Natural killer cell (primary cell): ENCODE measurements around the gene MRPS5. TPM values are rescaled to one million over a fixed set of nuclear protein-coding genes. Genes with fewer than 3 reads are reported as not detected.

Experiments
- ATAC-seq, 3 donors: fragments of 150-1000 bp in 2 of 3; fragments of 200-7000 bp in 1 of 3; cut with Tn5 transposase; 1 replicate in 1 of 3; 2 replicates in 2 of 3; pipeline ENCODE4 v1.10.0; 2021; ENCODE audit warnings: mild to moderate bottlenecking in 2 of 3, moderate library complexity in 2 of 3
- DNase-seq, 2 donors: peaks; one replicate each; pipeline versions ENCODE4 v3.0.0 to v3.0.0-alpha.2; 2013 to 2021; ENCODE audit warnings: mixed read lengths in 1 of 2
- H3K27ac ChIP-seq: one replicate; pipeline ENCODE4 v1.5.1; 2013; ENCODE audit warnings: mild to moderate bottlenecking, low read length
- H3K27me3 ChIP-seq: one replicate; pipeline ENCODE4 v1.6.1; 2013; ENCODE audit warnings: low read length; ENCODE audit not compliant: control insufficient read depth, insufficient read depth
- H3K36me3 ChIP-seq: one replicate; pipeline ENCODE4 v1.6.1; 2013; ENCODE audit warnings: low read length; ENCODE audit not compliant: control insufficient read depth, insufficient read depth
- H3K4me1 ChIP-seq: one replicate; pipeline ENCODE4 v1.6.1; 2013; ENCODE audit warnings: low read length; ENCODE audit not compliant: control insufficient read depth, insufficient read depth
- H3K4me3 ChIP-seq: one replicate; pipeline ENCODE4 v1.5.1; 2013; ENCODE audit warnings: low read length
- H3K9me3 ChIP-seq: one replicate; pipeline ENCODE4 v1.6.1; 2013; ENCODE audit warnings: low read length; ENCODE audit not compliant: control insufficient read depth, insufficient read depth
- H3K27ac Mint-ChIP-seq, 2 donors: one replicate each; pipeline ENCODE4 v1.8.0; 2022; ENCODE audit warnings: mild to moderate bottlenecking in 2 of 2, mixed read lengths in 2 of 2, moderate library complexity in 1 of 2
- H3K27me3 Mint-ChIP-seq, 2 donors: one replicate each; pipeline ENCODE4 v1.8.0; 2022; ENCODE audit warnings: low read depth in 2 of 2, mixed read lengths in 2 of 2
- H3K36me3 Mint-ChIP-seq: one replicate; pipeline ENCODE4 v1.8.0; 2022; ENCODE audit warnings: mixed read lengths
- H3K4me1 Mint-ChIP-seq, 2 donors: one replicate each; pipeline ENCODE4 v1.8.0; 2022; ENCODE audit warnings: mixed read lengths in 2 of 2
- H3K4me3 Mint-ChIP-seq: one replicate; pipeline ENCODE4 v1.8.0; 2022; ENCODE audit warnings: mild to moderate bottlenecking, moderate library complexity, mixed read lengths
- H3K9me3 Mint-ChIP-seq, 2 donors: one replicate each; pipeline ENCODE4 v1.8.0; 2022; ENCODE audit warnings: mixed read lengths in 2 of 2
- WGBS: methylation state at CpG from one replicate; pipeline ENCODE4 v1.1.7; 2013; ENCODE audit warnings: missing lambda C conversion rate; ENCODE audit not compliant: insufficient coverage; 5-methylcytosine and 5-hydroxymethylcytosine counted together
- intact Hi-C: fragments of 100-400 bp; cut with micrococcal nuclease; formaldehyde crosslinking; loops from one replicate; pipeline ENCODE4 v1.14.2; 2022
- total RNA-seq, 4 donors: library from RNA; stranded (reverse); fragments of 120-200 nt in 1 of 4; gene quantifications; one replicate each; pipeline versions ENCODE4 v1.2.3 to v1.2.4, GENCODE V29; 2013 to 2022
- TF ChIP-seq, protein P1 (sequence below): fragments of 200-600 bp; IDR thresholded peaks from one replicate; pipeline ENCODE4 v1.8.0; 2022; ENCODE audit warnings: antibody characterized with exemption

The MRPS5 gene
- total RNA-seq, 3 donors from 2014 or later (not counting 1 experiment from before 2014, with no cell fraction given): 26.4 to 40.0 (median 29.8) TPM

DNA sequence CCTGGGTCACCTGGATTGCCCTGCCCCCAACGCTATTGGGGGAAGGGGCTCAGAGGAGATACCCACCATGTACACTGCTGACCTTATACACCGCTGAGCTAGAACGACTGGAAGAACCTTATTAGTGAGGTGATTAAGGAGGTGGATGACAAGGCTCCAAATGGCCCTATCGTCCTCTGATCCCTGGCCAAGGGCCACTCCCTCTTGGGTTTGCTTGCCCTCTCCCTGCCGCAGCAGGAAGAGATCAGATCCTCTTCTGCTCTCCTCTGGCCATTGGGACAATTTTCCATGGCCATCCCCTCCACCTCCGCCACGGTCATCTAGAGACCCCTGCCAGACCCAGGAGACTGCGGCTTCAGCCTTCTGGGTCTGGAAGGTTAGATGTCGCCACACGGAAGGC lies 36.8 kb upstream of the MRPS5 start:
- peak overlapping the region; percentile 89 for H3K4me3 Mint-ChIP-seq
- H3K27me3 Mint-ChIP-seq: no peaks in the 10 kb centered on the region

DNA sequence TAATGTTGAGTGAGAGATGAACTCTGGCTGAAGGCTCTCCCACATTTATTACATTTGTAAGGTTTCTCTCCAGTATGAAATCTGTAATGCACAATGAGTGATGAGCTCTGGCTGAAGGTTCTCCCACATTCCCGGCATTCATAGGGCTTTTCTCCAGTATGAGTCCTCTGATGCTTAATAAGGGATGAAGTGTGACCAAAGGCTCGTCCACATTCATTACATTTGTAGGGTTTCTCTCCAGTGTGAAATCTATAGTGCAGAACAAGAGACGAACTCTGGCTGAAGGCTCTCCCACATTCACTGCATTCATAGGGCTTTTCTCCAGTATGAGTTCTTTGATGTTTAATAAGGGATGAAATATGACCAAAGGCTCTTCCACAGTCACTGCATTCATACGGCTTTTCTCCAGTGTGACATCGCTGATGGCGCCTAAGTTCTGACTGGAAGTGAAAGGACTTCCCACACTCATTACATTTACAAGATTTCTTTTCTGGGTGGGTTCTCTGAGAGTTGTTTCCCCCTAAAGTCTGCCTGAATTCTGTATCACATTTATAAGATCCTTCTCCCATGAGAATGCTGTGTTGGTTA lies 27.9 kb upstream of the MRPS5 start:
- ATAC-seq: no peak
- no peaks in the 10 kb centered on the region for H3K27me3 Mint-ChIP-seq
- H3K4me3 ChIP-seq: no peak overlapping the region

More for the DNA sequence above, 36.8 kb upstream of the MRPS5 start:
- 88% methylated on average over 10 of the region's 10 CpGs for WGBS
- H3K36me3 ChIP-seq: peaks cover 11% of the 10 kb centered on the region
- no peaks in the 10 kb centered on the region for H3K9me3 ChIP-seq
- no peak for ATAC-seq
- intact Hi-C loops: no loop called here
- peaks cover 19% of the 10 kb centered on the region for H3K4me1 ChIP-seq
- DNase-seq: no peak
- Mint-ChIP-seq H3K9me3 (no peaks in the 10 kb centered on the region), H3K36me3 (peaks cover 13% of the 10 kb centered on the region), H3K4me1 (peaks cover 4 to 9% of the 10 kb centered on the region in 2 donors), H3K27ac (peak overlapping the region in 1 of 2 donors; percentile 86)
- H3K4me3 ChIP-seq: peak overlapping the region; percentile 90
- H3K27ac ChIP-seq: no peak overlapping the region
- H3K27me3 ChIP-seq: no peaks in the 10 kb centered on the region
- TF ChIP-seq, protein P1, sequence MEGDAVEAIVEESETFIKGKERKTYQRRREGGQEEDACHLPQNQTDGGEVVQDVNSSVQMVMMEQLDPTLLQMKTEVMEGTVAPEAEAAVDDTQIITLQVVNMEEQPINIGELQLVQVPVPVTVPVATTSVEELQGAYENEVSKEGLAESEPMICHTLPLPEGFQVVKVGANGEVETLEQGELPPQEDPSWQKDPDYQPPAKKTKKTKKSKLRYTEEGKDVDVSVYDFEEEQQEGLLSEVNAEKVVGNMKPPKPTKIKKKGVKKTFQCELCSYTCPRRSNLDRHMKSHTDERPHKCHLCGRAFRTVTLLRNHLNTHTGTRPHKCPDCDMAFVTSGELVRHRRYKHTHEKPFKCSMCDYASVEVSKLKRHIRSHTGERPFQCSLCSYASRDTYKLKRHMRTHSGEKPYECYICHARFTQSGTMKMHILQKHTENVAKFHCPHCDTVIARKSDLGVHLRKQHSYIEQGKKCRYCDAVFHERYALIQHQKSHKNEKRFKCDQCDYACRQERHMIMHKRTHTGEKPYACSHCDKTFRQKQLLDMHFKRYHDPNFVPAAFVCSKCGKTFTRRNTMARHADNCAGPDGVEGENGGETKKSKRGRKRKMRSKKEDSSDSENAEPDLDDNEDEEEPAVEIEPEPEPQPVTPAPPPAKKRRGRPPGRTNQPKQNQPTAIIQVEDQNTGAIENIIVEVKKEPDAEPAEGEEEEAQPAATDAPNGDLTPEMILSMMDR: no peak

DNA sequence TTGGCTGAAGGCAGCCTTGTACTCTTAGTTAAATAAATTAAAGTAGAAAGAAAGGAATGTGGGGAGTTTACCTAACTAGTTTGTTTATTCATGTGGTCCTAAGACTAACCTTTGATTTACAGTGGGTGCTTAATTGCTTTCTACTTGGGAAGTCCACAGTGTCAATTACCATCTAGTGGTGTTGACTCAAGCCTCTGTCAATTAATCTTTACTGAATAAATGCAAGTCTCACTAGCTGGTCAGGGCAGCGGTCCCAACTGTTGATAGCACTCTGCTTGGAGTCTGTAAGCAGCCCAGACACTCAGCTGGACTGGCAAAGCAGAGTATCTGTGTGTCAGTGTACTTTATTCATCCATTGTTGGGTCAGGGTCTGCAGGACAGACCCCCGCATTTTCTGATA lies 22.2 kb upstream of the MRPS5 start:
- peaks cover 13 to 25% of the 10 kb centered on the region in 2 donors for H3K9me3 Mint-ChIP-seq
- DNase-seq (no peak), ATAC-seq (no peak)
- no peaks in the 10 kb centered on the region for H3K4me1 Mint-ChIP-seq
- no peaks in the 10 kb centered on the region for H3K36me3 ChIP-seq
- no peaks in the 10 kb centered on the region for H3K27me3 ChIP-seq
- H3K27ac Mint-ChIP-seq: no peak overlapping the region
- no peak overlapping the region for H3K27ac ChIP-seq
- no peak overlapping the region for H3K4me3 Mint-ChIP-seq
- no peak overlapping the region for H3K4me3 ChIP-seq
- intact Hi-C loops: no loop called here
- H3K4me1 ChIP-seq: no peaks in the 10 kb centered on the region
- TF ChIP-seq, protein P1: no peak
- 100% methylated on average over 2 of the region's 2 CpGs for WGBS
- H3K27me3 Mint-ChIP-seq: no peaks in the 10 kb centered on the region
- H3K36me3 Mint-ChIP-seq: peaks cover 45% of the 10 kb centered on the region
- H3K9me3 ChIP-seq: peaks cover 63% of the 10 kb centered on the region

More for the DNA sequence above, 27.9 kb upstream of the MRPS5 start:
- Mint-ChIP-seq H3K27ac (no peak overlapping the region), H3K36me3 (peaks cover 70% of the 10 kb centered on the region), H3K4me1 (no peaks in the 10 kb centered on the region), H3K9me3 (peaks cover 14 to 40% of the 10 kb centered on the region in 2 donors), H3K4me3 (no peak overlapping the region)
- intact Hi-C loops: no loop called here
- Histone ChIP-seq H3K36me3 (peaks cover 29% of the 10 kb centered on the region), H3K4me1 (no peaks in the 10 kb centered on the region), H3K27ac (no peak overlapping the region), H3K27me3 (no peaks in the 10 kb centered on the region), H3K9me3 (peaks cover 69% of the 10 kb centered on the region)
- DNase-seq: no peak
- 96% methylated on average over 3 of the region's 6 CpGs for WGBS
- TF ChIP-seq, protein P1: no peak

DNA sequence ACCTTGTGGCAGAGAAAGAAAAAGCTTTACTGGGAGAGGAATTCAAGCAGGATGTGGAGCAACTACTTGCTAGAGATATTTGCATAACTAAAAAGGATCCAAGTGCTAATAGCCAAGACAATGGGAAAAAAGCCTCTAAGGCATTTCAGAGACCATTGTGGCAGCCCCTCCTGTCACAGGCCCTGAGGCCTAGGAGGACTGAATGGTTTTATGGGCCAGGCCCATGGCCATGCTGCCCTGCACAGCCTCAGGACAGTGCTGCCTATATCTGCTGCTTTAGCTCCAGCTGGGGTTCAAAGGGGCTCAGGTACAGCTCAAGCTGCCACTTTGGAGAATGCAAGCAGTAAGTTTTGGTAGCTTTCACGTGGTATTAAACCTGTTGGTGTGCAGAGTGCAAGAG lies 17.1 kb upstream of the MRPS5 start:
- Histone ChIP-seq H3K27ac (no peak overlapping the region), H3K9me3 (peaks cover 30% of the 10 kb centered on the region), H3K4me1 (no peaks in the 10 kb centered on the region), H3K27me3 (no peaks in the 10 kb centered on the region), H3K36me3 (no peaks in the 10 kb centered on the region), H3K4me3 (no peak overlapping the region)
- DNase-seq (no peak), ATAC-seq (no peak)
- H3K27ac Mint-ChIP-seq: no peak overlapping the region
- no peaks in the 10 kb centered on the region for H3K4me1 Mint-ChIP-seq
- intact Hi-C loops: no loop called here
- 74% methylated on average over 1 of the region's 1 CpG for WGBS
- TF ChIP-seq, protein P1: no peak
- H3K36me3 Mint-ChIP-seq: peaks cover 25% of the 10 kb centered on the region
- H3K4me3 Mint-ChIP-seq: no peak overlapping the region
- H3K9me3 Mint-ChIP-seq: peaks cover 5 to 16% of the 10 kb centered on the region in 2 donors
- no peaks in the 10 kb centered on the region for H3K27me3 Mint-ChIP-seq
